ENCODE data around the gene PDCD1. TPM values are rescaled to one million over a fixed set of nuclear protein-coding genes. Genes with fewer than 3 reads are reported as not detected.

The PDCD1 gene
- polyA plus RNA-seq, 1 donor from 2014 or later, result 0.19 TPM

GRCh38 chr2:241866790-241867645 is 8.3 kb upstream of the PDCD1 start:
- Mint-ChIP-seq H3K9me3 (no peaks in the 10 kb centered on the region), H3K4me3 (no peak overlapping the region), H3K27me3 (peaks cover 22% of the 10 kb centered on the region), H3K27ac (peak overlapping the region in 2 of 3 donors; percentile 39 to 73), H3K36me3 (no peaks in the 10 kb centered on the region), H3K4me1 (peaks cover 8 to 18% (median 9%) of the 10 kb centered on the region in 3 donors)

- Mint-ChIP-seq H3K4me3 (no peak overlapping the region), H3K27ac (peak overlapping the region in 1 of 3 donors; percentile 84), H3K36me3 (no peaks in the 10 kb centered on the region), H3K4me1 (peaks cover 9 to 18% (median 11%) of the 10 kb centered on the region in 3 donors), H3K27me3 (peaks cover 19% of the 10 kb centered on the region), H3K9me3 (no peaks in the 10 kb centered on the region)
Observed at GRCh38 chr2:241865957-241866789, 7.5 kb upstream of the PDCD1 start.

DNA sequence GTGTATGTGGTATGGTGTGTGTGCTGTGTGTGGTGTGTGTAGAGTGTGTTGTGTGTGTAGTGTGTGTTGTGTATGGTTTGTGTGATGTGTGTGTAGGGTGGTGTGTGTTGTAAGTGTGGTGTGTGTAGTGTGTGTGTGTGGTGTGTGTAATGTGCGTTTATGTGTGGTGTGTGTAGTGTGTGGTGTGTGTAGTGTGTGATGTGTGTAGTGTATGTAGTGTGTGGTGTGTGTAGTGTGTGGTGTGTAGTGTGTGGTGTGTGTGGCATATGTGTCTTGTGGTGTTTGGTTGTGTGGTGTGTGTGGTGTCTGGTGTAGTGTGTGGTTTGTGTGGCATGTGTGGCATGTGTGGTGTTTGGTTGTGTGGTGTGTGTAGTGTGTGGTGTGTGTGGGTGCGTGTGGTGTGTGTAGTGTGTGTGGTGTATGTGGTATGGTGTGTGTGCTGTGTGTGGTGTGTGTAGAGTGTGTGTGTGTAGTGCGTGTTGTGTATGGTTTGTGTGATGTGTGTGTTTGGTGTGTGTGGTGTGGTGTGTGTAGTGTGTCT is 6.8 kb upstream of the PDCD1 start:
- H3K27me3 Mint-ChIP-seq, result peaks cover 19% of the 10 kb centered on the region
- H3K36me3 Mint-ChIP-seq, result no peaks in the 10 kb centered on the region
- H3K9me3 Mint-ChIP-seq, result no peaks in the 10 kb centered on the region
- peaks cover 9 to 14% (median 11%) of the 10 kb centered on the region in 3 donors for H3K4me1 Mint-ChIP-seq
- no peak overlapping the region for H3K4me3 Mint-ChIP-seq
- peak overlapping the region in 1 of 3 donors; percentile 84 for H3K27ac Mint-ChIP-seq

GRCh38 chr2:241864850-241865213 is 6.1 kb upstream of the PDCD1 start:
- Mint-ChIP-seq H3K9me3 (no peaks in the 10 kb centered on the region), H3K4me1 (peaks cover 11 to 15% (median 11%) of the 10 kb centered on the region in 3 donors), H3K36me3 (no peaks in the 10 kb centered on the region), H3K4me3 (no peak overlapping the region), H3K27me3 (peaks cover 19% of the 10 kb centered on the region), H3K27ac (no peak overlapping the region)

GRCh38 chr2:241864168-241864849 is 5.6 kb upstream of the PDCD1 start:
- Mint-ChIP-seq H3K27ac (peak overlapping the region in 2 of 3 donors; percentile 1 to 57), H3K27me3 (peaks cover 22% of the 10 kb centered on the region), H3K4me3 (no peak overlapping the region), H3K9me3 (no peaks in the 10 kb centered on the region), H3K4me1 (peaks cover 15 to 19% (median 15%) of the 10 kb centered on the region in 3 donors), H3K36me3 (peaks cover 2% of the 10 kb centered on the region)

GRCh38 chr2:241863536-241863954 is 4.9 kb upstream of the PDCD1 start:
- peaks cover 11 to 19% (median 16%) of the 10 kb centered on the region in 3 donors for H3K4me1 Mint-ChIP-seq
- H3K27ac Mint-ChIP-seq, result peak overlapping the region in 1 of 3 donors; percentile 33
- H3K36me3 Mint-ChIP-seq, result peaks cover 2% of the 10 kb centered on the region
- H3K9me3 Mint-ChIP-seq, result no peaks in the 10 kb centered on the region
- peaks cover 22% of the 10 kb centered on the region for H3K27me3 Mint-ChIP-seq
- peak overlapping the region in 1 of 4 donors; percentile 53 for H3K4me3 Mint-ChIP-seq

DNA sequence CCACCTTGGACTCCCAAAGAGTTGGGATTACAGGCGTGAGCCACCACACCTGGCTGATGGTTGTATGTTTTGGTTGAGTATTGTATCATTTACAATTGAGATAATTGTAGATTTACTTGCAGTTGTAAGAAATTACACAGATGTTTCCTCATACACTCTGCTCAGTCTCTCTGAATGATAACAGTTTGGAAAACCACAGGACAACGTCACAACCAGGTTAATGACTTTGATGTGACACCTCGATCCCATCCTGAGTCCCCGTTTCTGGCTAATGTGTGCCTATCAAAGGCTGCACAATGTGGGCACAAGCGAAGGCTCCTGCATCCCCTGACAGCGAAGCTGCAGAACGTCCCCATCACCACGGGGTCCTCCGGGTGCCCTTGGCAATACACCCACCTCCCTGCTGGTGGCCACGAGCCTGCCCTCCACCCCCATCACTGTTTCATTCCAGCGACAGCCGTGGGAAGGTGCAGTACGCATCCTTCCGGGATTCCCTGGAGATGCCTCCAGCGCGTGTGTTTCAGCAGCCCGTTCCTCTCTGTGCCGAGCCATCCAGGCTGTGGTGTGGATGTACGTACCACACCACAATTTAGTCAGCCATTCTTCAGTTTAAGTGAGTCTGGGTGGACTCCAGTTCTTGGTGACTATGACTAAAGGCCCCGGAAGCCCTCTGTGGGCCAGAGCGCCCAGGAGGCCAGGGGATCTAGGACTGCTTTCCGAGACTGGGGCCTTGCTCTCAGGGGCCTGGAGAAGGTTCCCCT is 4.3 kb upstream of the PDCD1 start:
- H3K27ac Mint-ChIP-seq, result peak overlapping the region in 1 of 3 donors; percentile 33
- H3K9me3 Mint-ChIP-seq, result no peaks in the 10 kb centered on the region
- peaks cover 22% of the 10 kb centered on the region for H3K27me3 Mint-ChIP-seq
- H3K4me1 Mint-ChIP-seq, result peaks cover 11 to 17% (median 17%) of the 10 kb centered on the region in 3 donors
- H3K4me3 Mint-ChIP-seq, result peak overlapping the region in 1 of 4 donors; percentile 53
- peaks cover 2% of the 10 kb centered on the region for H3K36me3 Mint-ChIP-seq

DNA sequence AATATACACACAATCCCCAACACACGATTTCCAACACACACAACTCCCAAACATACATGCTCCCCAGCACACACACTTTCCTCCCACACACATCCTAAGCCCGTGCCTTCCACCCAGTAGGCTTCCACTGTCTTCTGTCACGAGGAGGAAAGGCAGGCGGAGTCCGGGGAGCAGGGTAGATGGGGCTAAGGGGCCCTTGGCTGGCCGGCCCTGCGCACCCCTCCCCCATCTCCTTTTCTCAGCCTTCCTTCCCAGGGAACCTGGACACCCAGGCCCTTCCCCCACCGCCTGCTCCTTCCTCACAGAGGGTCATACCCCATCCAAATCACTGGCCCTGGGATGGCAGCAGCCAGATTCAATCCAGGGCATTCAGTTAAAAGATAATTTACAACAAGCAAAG is 3.4 kb upstream of the PDCD1 start:
- H3K36me3 Mint-ChIP-seq, result peaks cover 2% of the 10 kb centered on the region
- H3K27me3 Mint-ChIP-seq, result peaks cover 22% of the 10 kb centered on the region
- peak overlapping the region in 1 of 3 donors; percentile 86 for H3K27ac Mint-ChIP-seq
- H3K4me3 Mint-ChIP-seq, result no peak overlapping the region
- H3K9me3 Mint-ChIP-seq, result no peaks in the 10 kb centered on the region
- peaks cover 11 to 17% (median 17%) of the 10 kb centered on the region in 3 donors for H3K4me1 Mint-ChIP-seq

GRCh38 chr2:241861264-241861663 is 2.6 kb upstream of the PDCD1 start:
- Mint-ChIP-seq H3K36me3 (peaks cover 2% of the 10 kb centered on the region), H3K27me3 (peaks cover 22% of the 10 kb centered on the region), H3K4me3 (peak overlapping the region in 1 of 4 donors; percentile 4), H3K27ac (peak overlapping the region in 2 of 3 donors; percentile 52 to 86), H3K9me3 (no peaks in the 10 kb centered on the region), H3K4me1 (peaks cover 11 to 17% (median 17%) of the 10 kb centered on the region in 3 donors)

DNA sequence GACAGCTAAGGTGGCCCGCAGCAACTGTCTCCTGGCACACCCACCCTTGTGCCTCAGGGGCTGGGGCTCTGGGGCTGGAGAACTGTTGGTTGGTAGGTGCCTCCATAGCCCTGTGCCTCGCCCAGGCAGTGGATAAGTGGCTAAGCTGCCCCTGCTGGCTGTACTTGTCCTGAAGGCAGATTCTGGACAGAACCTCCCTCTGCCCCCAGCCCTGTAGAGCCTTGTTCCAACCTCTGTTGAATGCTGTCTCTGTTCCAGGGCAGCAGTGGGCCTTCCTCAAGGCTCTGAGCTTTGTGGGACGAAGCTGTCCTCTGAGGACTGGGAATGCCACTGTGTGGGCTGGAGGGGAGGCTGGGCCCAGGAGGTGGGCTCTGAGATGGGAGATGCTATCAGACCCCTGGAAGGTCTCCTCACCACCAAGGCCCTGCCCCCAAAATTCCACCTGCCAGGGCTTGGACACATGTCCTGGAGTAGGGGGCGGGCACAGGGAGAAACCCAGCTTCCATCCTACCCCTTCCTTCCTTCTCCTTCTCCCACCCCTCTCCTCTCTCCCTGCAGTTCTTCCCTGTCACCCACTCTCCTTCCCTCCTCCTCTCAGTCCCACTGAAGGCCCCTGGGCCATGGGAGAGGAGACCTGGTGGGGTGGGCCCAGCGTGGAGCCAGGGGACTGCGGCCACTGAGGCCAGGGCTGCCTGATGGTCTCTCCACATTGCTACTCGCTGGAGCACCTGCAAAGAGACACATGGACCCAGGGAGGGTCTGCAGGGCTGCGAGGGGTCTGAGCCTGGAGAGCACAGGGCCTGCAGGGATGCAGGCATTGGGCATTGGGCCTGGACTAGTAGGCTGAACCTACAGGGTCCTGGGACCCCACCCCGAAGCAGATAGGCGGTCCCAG is 1.7 kb upstream of the PDCD1 start:
- Mint-ChIP-seq H3K27ac (peak overlapping the region in 2 of 3 donors; percentile 90 to 91), H3K4me1 (peaks cover 11 to 17% (median 15%) of the 10 kb centered on the region in 3 donors), H3K4me3 (peak overlapping the region in 2 of 4 donors; percentile 75 to 85), H3K36me3 (peaks cover 2% of the 10 kb centered on the region), H3K9me3 (no peaks in the 10 kb centered on the region), H3K27me3 (peaks cover 22% of the 10 kb centered on the region)

GRCh38 chr2:241859436-241860183 is 916 bp upstream of the PDCD1 start:
- Mint-ChIP-seq H3K9me3 (no peaks in the 10 kb centered on the region), H3K4me3 (peak overlapping the region; percentile 75 to 92 (median 82)), H3K4me1 (peaks cover 11 to 17% (median 14%) of the 10 kb centered on the region in 3 donors), H3K27ac (peak overlapping the region; percentile 47 to 91 (median 90)), H3K27me3 (peaks cover 19% of the 10 kb centered on the region), H3K36me3 (peaks cover 2% of the 10 kb centered on the region)

- peaks cover 14% of the 10 kb centered on the region for H3K27me3 Mint-ChIP-seq
- H3K4me1 Mint-ChIP-seq, result peaks cover 8 to 14% (median 13%) of the 10 kb centered on the region in 3 donors
- H3K9me3 Mint-ChIP-seq, result no peaks in the 10 kb centered on the region
- peak overlapping the region in 1 of 3 donors; percentile 73 for H3K27ac Mint-ChIP-seq
- peak overlapping the region in 2 of 4 donors; percentile 81 to 92 for H3K4me3 Mint-ChIP-seq
- peaks cover 2% of the 10 kb centered on the region for H3K36me3 Mint-ChIP-seq
Observed at GRCh38 chr2:241859017-241859435, 332 bp upstream of the PDCD1 start.

Measured in IgD-negative memory B cell (primary cell).